IPS DF 4.7 (cell line): Measurements from ENCODE around the gene IRF2BP2.

Experiments used
- DNase-seq: peaks from one replicate; pipeline ENCODE4 v3.0.0-alpha.2; 2013; ENCODE audit warnings: low spot score; ENCODE audit errors: extremely low read depth

Gene IRF2BP2

DNA sequence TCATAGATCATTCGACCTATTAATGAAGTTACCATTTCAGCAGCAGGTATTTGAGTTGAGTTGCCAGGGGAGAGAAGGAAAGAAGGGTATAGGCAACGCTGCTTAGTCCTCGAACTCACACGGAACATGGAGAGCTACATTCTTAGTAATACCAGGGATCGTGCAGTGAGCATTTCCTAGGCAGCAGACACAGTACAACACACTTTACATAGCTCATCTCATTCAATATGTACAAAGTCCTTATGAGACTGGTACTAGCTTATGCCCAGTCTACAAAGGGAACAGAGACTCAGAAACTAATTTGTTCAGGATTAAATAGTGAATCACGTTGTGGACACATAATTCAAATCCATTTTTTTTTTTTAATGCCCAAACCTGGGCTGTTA, 25.6 kb downstream of the IRF2BP2 start:
- no peak for DNase-seq

DNA sequence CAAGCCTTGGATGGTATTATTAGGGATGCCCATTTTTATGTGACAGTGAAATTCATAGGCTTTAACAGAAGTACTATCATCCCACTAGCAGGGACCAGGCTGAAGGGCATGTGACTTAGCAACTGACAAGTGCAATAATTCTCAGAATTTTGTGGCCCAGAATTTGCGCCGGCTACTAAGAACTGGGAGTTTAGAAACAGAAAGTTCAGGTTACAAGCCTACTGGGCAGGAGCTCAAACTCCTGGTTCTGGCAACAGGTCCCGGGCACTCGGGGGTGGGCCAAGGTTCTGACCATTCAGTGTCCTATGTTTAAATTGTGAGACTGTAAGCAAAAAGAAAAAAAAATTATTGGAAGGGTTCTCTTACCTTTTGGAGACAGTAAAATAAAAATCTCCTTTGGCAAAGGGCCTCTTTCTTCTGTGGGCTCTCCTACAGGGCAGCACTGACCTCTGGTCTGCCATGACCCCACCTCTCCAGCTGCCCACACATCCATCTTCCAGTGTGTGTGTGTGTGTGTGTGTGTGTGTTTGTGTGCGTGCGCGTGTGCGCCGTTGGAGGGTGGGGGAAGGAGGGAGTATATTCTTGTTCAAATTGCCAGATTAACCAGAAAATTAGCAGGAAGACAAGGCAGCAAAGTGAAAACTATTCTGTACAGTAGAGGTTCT, 26.1 kb downstream of the IRF2BP2 start:
- no peak for DNase-seq

DNA sequence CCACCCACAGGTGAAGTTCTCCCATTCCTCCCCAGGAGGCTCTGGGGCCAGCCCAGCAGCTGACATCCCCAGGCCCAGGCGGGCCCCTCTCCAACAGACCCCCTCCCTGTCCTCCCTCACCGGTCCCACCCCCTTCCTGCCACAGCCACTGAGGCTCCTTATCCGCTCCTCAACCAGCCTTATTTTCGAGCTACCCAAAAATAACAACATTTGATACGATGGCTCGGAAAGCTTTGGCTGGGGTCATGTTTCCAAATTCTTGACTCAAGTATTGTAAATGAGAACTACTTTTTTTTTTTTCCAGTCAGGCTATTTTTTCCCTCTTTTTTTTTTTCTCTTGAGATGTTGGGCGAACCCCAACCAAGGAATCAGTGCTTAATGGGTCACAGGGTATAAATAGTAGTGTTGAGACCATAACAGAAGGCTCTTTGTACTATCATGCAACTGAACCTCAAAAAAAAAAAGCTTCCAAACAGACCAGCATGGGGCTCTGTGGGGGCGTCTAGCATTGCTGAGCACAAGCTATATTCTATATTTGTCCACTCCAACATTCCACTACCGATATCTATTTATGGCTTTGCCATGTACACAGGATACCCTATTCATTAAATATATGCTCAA, 27.2 kb downstream of the IRF2BP2 start:
- no peak for DNase-seq

DNA sequence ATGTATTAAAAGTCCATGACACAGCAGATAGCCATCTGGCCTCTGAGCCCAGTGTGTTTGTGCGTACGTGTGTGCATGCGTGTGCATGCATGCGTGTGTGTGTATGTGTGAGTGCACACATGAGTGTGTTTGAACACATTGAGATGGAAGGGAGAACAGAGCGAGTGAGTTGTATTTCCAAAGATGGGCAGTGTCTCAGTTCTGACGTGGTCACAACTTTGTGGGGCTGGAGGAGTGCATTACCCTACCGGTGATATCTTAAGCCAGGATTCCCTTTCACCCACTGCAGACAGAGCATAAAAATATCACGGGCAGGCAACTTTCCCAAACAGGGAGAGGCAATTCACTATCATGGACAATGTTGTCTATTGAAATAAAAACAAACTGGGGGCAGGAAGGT, 27.8 kb downstream of the IRF2BP2 start:
- no peak for DNase-seq

DNA sequence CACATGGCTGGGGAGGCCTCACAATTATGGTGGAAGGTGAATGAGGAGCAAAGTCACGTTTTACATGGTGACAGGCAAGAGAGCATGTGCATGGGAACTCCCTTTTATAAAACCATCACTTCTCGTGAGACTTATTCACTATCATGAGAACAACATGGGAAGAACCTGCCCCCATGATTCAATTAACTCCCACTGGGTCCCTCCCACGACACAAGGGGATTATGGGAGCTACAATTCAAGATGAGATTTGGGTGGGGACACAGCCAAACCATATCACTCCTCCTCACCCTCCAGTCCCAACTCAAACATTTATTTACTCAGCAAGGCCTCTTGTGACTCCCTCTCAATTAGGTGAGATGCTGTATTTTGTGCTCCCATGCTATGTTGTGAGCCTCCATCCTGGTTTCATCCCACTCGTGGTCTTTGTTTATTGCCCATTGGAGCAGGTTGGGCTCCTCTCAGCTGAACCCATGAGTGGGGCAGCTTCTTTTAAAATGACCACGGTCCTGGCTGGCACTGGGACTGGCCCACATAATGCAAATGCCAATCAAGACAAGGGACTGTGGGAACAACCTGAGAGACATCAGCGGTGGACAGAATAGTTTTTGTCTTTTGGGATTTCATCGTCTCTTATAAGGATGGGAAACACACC, 28.8 kb downstream of the IRF2BP2 start:
- no peak for DNase-seq

DNA sequence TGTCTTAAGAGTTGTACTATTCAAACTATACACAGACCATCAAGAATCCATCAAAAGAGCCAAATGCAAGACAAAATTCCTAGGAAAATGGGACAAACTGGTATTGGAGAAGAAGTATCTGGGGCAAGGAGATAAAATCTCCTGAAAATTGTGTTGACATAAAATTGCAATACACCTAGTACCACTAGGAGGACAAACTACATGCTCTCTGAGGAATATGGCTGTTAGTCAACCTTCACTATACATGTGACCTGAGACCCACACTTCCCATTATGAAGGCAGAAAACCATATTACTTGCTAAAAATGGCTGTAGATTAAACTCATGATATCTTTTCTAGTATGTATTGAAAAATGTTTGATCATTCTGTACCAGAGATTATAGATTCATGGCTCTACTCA, 30.0 kb downstream of the IRF2BP2 start:
- DNase-seq: no peak

DNA sequence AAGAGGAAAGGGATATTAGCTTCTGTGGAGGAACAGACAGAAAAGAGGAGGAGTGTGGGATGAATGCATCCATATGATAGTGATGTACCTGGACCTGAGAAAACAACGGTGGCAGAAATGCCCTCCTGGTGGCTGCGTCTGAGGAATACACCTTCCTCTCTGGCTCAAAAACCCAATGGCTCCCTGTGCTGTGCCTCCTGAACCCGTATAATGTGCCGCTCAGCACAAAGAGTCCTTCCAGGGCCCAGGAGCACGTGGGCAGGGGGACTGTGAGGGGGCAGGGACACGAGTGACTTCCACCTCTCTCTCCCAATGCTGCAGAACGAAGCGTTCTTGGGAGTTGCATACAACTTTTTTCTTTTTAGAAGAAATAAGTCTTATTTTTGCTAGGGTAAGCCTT, 31.2 kb downstream of the IRF2BP2 start:
- no peak for DNase-seq

DNA sequence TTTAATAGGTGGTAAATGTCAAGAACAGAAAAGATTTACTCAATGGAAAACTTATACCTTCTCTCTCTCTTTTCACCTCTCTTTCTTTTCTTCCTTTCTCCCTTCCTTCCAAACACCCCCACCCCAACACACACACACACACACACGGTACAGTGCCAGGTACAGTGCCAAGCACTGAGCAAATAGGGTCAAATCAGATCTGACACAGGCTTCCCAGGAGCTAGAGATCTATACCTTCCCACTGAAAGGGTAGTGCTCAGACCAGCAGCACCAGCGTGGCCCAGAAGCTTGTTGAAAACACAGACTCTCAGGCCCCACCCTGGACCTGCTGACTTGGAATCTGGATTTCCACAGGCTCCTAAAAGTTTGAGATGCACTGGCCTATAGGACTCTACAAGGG, 31.9 kb downstream of the IRF2BP2 start:
- no peak for DNase-seq

DNA sequence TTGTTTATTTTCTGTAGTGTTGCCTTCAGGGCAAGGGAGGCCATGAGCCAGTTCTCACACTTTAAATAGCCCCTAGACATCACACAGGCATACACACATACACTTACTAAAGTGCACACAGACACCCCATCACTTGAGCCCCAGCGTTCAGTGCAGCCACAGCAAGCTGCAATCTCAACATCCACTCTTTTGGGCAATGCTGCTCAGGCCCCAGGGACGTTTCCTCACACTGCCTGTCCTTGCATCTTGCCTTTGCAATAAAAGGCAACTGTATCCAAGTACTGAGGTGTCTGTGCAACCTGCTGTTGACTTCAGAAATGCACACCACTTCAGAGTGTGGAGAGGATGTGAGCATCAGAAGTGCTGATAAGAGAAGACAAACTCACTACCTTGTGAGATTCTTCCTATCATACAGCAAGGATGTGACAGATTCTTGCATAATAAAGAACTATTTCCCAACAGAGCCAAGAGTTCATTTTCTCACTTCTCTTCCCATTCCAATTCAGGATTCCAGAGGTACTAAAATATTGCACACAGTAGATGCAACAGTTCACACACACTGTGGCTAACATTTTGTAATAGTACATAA, 36.2 kb downstream of the IRF2BP2 start:
- DNase-seq: no peak

DNA sequence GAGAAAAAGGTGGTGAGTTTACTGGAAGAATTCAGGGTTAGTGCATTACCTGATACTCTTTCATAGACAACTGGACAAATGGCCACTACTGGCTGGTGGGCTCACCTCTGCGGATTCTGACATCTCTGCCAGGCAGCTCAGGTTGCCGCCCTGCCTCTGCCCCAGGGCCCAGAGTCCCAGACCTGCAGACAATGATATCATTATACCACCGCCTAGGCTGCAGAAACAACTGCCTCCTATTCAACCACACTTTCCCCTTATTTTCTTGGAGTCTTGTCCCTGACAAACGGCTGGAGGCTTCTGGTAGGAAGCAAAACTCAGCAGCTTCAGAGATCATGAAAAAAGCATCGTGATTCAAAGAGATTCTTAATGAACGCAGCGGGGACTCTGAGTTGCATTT, 37.0 kb downstream of the IRF2BP2 start:
- DNase-seq: no peak

DNA sequence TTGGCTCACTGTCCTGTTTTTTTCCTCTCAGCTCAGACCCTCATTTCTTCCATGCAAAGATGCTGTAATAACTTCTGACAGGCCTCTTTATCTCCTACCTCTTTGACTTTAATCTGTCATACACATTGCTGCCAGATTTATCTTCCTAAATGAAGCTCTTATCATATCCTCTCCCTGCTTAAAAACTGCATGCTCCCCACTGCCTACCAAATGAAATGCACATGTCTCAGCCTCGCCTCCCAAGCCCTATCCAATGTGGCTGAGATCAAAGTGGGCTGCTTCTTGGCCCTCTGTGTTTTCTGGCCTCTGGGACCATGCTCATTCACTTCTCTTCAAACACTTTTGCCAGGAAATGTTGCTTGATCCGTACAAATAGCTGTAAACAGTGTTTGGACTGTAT, 38.3 kb downstream of the IRF2BP2 start:
- no peak for DNase-seq

DNA sequence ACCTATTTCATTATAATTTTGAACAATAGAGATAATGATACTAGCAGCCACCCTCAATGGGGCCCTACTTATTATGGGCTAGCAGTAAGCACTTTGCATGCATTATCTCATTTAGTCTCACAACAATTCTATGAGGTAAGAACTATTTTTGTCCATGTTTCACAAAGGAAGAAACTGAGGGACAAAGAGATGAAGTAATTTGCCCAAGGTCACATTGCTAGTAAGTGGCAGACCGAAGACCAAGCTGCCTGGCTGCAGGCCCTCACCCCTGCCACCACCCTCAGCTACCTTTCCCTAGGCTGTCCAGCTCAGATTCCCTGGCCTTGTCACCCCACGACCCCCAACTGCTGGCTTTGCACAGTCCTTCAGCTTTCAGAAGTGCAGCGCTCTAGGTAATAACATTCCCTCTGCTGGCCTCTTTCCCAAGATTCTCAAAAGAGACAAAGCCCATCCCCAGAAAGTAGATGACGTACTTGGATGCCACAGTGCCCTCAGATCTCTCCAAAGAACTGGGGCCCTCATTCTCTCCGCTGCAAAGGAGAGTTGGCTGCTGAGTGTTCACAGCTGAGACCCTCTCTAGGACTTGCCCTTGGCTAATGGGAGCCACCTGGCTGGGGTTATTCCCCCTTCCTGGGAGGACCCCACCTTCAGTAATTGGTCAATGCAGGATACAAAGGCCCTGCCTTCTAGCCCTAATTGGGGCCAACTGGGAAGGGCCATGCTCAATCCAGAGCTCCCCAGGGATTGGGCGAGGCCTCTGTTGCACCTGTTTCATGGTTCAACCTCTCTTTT, 39.5 kb downstream of the IRF2BP2 start:
- DNase-seq: no peak

DNA sequence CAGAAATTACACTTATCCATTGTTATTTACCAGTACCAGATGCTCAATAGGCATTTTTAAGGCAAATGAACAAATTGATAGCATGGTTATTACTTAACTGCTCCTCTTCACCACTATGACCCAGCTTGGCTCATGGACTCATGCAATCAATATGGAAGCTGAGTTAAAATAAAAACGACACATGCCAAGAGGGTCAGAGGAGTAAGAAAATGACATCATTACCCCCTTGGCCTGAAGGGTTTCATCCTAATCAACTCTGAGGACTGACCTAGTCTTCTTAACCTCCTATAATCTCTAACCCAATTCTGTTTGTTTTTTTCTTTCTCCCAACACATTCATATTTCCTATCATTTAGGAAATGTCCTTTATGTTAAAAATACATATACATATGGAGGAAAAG, 41.6 kb downstream of the IRF2BP2 start:
- no peak for DNase-seq

DNA sequence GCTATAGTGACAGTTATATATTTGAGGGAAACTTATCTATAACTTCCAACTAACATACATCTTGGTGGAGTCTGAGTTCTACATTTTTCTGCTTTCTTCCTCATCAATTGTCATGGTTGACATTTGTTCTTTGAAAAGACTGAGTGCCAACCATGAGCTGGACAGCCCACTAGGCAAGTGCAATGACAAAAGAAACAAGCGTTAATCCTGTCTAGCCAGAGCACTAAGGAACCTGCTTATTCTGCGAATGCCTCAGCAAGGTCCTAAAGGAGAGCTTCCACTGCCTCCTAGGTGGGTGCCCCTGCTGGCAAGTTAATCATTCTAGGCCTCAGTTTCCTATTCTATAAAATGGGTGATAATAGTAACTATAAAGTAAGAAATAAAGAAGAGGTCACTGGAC, 44.8 kb downstream of the IRF2BP2 start:
- no peak for DNase-seq

DNA sequence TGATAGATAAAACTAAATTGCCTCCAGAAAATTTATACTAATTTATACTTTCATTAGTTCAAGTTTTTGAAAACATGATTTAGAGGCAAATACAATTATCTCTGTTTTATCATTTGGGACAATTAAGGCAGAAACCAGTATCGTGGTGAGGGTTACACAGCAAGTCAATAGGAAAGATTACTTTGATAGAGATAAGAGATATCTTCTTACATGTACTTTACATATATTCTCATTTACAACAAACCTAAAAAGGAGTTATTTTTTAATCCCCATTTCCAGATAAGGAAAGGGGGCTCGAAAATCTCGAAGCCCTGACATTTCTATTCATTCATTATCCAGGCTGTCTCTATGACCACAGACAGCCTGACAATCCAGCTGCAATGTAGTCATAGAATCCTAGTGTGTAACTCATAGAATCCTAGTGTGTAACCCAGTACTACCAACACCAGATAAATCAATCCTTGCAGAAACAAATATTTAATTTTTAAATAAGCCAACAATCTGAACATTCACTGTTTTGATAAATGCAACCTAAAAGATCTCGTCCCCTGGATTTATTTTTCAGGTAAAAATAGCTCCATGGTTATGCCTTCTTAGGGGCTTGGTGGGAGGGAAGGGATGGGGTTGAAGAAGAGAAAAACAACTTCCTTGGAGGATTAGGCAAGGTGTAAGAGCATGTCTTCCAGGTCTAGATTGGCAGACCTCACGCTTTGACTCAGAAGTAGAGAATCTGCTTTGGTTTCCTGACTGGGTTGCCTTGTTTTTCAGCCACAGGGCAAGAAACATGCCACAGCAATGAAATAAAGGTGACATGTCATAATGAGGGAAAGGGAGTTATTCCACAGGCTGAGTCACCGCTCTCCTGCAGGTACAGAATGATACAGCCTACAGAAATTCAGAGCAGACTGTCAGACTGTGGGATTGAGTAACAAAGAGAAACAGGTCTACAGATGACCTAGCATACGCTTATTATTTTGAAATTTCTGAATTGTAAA, 45.6 kb downstream of the IRF2BP2 start:
- DNase-seq: no peak

DNA sequence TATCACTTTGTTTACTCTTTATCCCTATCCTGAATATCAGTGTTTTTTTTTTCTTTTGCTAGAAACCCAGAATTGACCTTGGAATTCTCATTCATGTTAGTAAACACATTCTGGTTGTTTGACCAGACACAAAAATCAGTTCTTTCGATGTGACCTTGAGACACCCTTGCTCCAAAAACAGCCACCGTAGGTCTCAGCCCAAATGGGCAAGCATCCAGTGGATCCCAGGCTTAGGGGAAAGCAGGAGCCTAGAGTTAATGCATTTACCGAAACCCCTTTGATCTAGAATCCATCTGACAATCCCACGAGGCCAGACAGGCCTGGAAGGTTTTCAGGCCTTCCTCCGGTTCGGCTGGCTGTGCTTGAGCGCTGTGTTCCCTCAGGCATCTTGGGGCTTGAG, 47.6 kb downstream of the IRF2BP2 start:
- no peak for DNase-seq

DNA sequence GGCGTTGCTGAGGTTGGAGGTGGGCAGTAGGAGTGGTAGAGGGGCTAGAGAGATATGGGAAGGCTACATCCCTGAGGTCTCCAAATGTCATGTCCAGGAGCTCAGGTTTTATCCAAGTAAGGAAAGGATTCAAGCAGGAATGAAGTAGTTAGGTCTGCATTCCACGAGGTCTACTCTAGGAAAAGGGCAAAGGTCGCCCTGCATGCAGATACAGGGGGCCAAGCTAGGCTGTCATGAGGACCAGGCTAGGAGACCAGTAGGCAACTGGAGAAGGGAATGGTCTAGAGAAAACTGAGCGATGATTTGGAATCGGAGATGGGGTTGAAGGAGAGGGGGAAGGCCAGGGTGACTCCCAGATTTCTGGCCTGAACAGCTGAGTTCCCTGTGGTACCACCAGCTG, 48.7 kb downstream of the IRF2BP2 start:
- DNase-seq: no peak

DNA sequence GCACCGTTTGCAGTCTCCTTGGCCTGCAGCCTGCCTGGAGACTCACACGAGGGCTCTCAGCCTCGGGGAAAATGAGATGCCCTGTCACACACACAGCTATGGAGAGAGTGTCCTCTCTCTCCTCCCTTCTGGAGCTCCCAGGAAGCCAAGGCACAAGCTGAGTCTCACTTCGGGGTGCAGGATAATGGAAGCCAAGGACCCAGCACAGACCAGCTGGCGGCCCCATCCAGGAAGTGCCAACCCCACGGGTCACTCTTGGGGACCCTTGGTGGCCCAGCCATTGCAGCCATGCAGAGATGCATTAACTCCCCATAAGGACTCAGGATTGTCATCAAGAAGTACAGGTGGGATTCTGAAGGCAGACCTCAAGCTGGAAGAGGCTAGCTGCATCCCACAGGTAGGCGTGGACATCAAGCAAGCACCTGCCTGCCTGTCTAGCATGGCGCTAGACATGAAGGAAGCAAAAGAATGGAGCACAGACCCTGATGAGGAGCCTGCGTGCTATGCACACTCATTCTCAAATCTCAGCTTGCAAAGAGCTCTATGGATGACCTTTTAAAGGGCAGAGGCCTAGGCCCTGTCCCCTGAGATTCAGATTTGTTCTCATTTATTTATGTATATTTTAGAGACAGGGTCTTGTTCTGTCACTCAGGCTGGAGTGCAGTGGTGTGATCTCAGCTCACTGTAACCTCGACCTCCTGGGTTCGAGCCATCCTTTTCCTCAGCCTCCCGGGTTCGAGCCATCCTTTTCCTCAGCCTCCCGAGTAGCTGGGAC, 49.9 kb downstream of the IRF2BP2 start:
- no peak for DNase-seq

DNA sequence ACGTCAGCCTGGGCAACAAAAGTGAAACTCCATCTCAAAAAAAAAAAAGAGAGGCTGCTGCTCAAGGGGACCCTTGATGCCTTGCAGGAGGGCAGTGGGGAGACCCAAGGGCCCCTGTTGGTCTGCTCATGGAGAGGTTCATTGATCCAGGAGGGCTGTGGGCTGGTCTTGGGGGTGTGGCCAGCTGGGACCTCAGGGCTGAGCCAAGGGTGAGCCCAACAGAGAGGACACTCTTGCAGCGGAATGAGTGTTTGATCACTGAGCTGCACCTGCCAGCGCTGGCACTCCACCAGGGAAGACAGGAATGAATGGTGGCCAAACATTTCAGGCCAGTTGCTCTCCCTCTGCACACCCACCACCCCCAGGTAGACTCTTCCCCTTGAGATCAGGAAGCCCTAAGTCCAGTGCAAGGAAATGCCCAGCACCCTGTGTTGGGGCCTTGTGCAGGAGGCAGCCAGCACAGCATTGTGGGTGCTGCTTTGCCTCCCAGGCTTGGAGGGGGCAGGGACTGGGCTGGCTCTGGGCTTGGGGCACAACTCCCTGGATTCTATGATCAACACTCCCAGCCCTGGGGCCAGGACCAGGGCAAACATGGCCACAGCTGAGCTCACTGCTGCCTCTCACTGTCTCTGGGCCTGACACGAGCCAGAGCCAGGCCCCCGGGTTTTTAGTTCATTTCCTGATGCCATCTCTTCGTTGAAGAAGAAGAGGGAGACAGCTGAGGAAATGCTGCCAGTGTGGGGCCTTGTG, 50.7 kb downstream of the IRF2BP2 start:
- no peak for DNase-seq
